SK-MEL-5 (cell line): ENCODE results near the gene NEU1. TPM values are rescaled to one million over a fixed set of nuclear protein-coding genes. Genes with fewer than 3 reads are reported as not detected.
"Not testable (repeated sequence)": the region's sequence is repeated elsewhere in the genome, so short reads cannot be mapped to it uniquely, and the experiment has no call there.

Source experiments
- DNase-seq: peaks from one replicate; pipeline ENCODE4 v3.0.0-alpha.2; 2016; ENCODE audit warnings: low read depth, low spot score
- in situ Hi-C: cut with HindIII; loops from 2 replicates; pipeline ENCODE4 v1.10.0; 2016; ENCODE audit warnings: low sequenced_read_pairs, high pct_unique_total_duplicates, low pct_unique_long_range_greater_than_20kb
- polyA plus RNA-seq, 2 experiments: library from polyadenylated mRNA; depleted of rRNA; stranded (reverse); fragments of >200 nt; gene quantifications; 2 replicates each; pipeline ENCODE4 v1.2.3, GENCODE V29; 2015
- total RNA-seq: library from RNA; depleted of rRNA; stranded (reverse); fragments of >200 nt; shearing (Covaris generic); gene quantifications from 2 replicates; pipeline ENCODE4 v1.2.3, GENCODE V29; 2014; rRNA removed

The NEU1 gene
- total RNA-seq = 213 and 215 TPM in 2 replicates
- polyA plus RNA-seq (2015; cell fraction: cytosol; rRNA removed) = 325 and 335 TPM in 2 replicates
- 59.7 and 63.5 TPM in 2 replicates for polyA plus RNA-seq (2015; cell fraction: nucleus; rRNA removed)

- DNase-seq = peak; percentile 100
- in situ Hi-C loops = no loop called here
These were observed at the start of gene NEU1 for GRCh38 chr6:31862344-31863235. NEU1 (minus strand) TSS chr6:31862821; CDS start chr6:31862776, 45 bp downstream.

- in situ Hi-C loops = no loop called here
- DNase-seq = no peak
These were observed 49.4 kb upstream of the NEU1 start for GRCh38 chr6:31911826-31912585.

- DNase-seq, in situ Hi-C loops: not testable (repeated sequence)
These were observed 46.7 kb upstream of the NEU1 start for GRCh38 chr6:31909298-31909697.

- DNase-seq = peak; percentile 20
- in situ Hi-C loops = no loop called here
These were observed 46.2 kb upstream of the NEU1 start for GRCh38 chr6:31908791-31909190.

- in situ Hi-C loops, DNase-seq: not testable (repeated sequence)
These were observed 45.6 kb upstream of the NEU1 start for GRCh38 chr6:31908255-31908654.

GRCh38 chr6:31907158-31907813 lies 44.7 kb upstream of the NEU1 start:
- in situ Hi-C loops = no loop called here
- peak; percentile 65 for DNase-seq

- in situ Hi-C loops, DNase-seq: not testable (repeated sequence)
These were observed 44.1 kb upstream of the NEU1 start for GRCh38 chr6:31906727-31907126.

- in situ Hi-C loops = no loop called here
- DNase-seq = no peak
These were observed 43.5 kb upstream of the NEU1 start for GRCh38 chr6:31906122-31906521.

- no peak for DNase-seq
- in situ Hi-C loops = no loop called here
These were observed 42.4 kb upstream of the NEU1 start for GRCh38 chr6:31905041-31905440.

- in situ Hi-C loops = no loop called here
- no peak for DNase-seq
These were observed 41.3 kb upstream of the NEU1 start for GRCh38 chr6:31903957-31904356.

GRCh38 chr6:31901953-31902643 lies 39.5 kb upstream of the NEU1 start, which contains the start of gene ZBTB12:
ZBTB12 (minus strand) TSS chr6:31902086; CDS start chr6:31901305, 781 bp downstream.
- in situ Hi-C loops = no loop called here
- DNase-seq = peak; percentile 90

- in situ Hi-C loops = no loop called here
- peak; percentile 49 for DNase-seq
These were observed 38.9 kb upstream of the NEU1 start for GRCh38 chr6:31901415-31901952.

- in situ Hi-C loops = no loop called here
- DNase-seq = no peak
These were observed 38.3 kb upstream of the NEU1 start for GRCh38 chr6:31900917-31901414.

GRCh38 chr6:31899882-31900722 lies 37.5 kb upstream of the NEU1 start:
- in situ Hi-C loops = no loop called here
- no peak for DNase-seq

GRCh38 chr6:31899215-31899614 lies 36.6 kb upstream of the NEU1 start:
- no peak for DNase-seq
- in situ Hi-C loops = no loop called here

- in situ Hi-C loops = no loop called here
These were observed 35.9 kb upstream of the NEU1 start for GRCh38 chr6:31898383-31899011.

More at GRCh38 chr6:31898383-31899011, 35.9 kb upstream of the NEU1 start:
- peak; percentile 61 for DNase-seq
